ENCODE results near the gene NT5C2.

- no peak for TF ChIP-seq CTCF (IDR thresholded peaks at IDR 0.05; ENCODE audit: insufficient read depth, low read depth, low read length)
- no peak for TF ChIP-seq EZH2 (IDR thresholded peaks at IDR 0.05; ENCODE audit: insufficient read depth, low read length)
Observed at GRCh38 chr10:103100620-103101019, 92.5 kb downstream of the NT5C2 start.
